Measurements from ENCODE around the gene PARP1. TPM values are rescaled to one million over a fixed set of nuclear protein-coding genes. Genes with fewer than 3 reads are reported as not detected.

PARP1 gene
- total RNA-seq, 3 donors from 2014 or later (not counting 1 experiment from before 2014, with no cell fraction given): 62.0 to 81.5 (median 77.0) TPM

DNA sequence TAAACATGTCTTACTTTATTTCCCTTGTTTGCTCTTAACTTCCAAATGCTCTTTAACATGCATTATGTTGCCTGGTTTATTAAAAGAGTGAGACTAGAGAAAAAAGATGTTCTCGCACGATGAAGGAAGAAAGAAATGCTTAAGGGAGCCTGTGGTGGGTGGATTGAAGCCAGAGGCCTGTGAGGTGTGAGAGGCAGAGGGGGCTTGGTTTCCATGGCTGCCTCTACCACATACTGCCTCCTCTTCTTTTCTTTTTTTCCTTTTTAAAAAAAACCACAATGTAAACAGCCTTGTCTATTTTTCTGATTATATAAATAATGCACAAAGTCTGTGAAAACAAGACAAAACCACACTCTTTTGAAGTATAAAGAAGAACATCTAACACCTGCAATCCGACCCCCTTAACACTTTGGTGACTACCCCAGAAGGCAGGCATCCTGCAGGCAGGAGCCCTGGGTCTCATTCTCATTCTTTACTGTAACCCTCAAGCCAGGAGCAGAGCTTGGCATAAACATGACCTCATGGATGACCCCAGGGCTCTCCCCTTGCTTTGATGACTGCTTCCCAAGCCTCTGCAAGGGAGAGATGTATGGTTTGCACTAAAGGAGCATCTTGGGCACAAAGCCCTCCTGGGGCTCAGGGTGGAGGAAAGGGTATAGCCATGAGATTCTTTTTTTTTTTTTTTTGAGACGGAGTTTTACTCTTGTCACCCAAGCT, 10.1 kb upstream of the PARP1 start:
- no peaks in the 10 kb centered on the region for H3K36me3 ChIP-seq (ENCODE audit: control insufficient read depth, insufficient read depth, low read length)
- no peak overlapping the region for H3K4me3 Mint-ChIP-seq
- intact Hi-C loops (cut with micrococcal nuclease): no loop called here
- peak in 1 of 2 donors; percentile 33 for DNase-seq
- H3K36me3 Mint-ChIP-seq: no peaks in the 10 kb centered on the region
- H3K4me1 Mint-ChIP-seq: no peaks in the 10 kb centered on the region
- H3K4me3 ChIP-seq (ENCODE audit: low read length): no peak overlapping the region
- H3K27me3 Mint-ChIP-seq (ENCODE audit: low read depth in 2 of 2): no peaks in the 10 kb centered on the region
- H3K9me3 ChIP-seq (ENCODE audit: control insufficient read depth, insufficient read depth, low read length): no peaks in the 10 kb centered on the region
- no peak overlapping the region for H3K27ac Mint-ChIP-seq
- no peak for TF ChIP-seq CTCF (IDR thresholded peaks at IDR 0.05)
- H3K27ac ChIP-seq (ENCODE audit: low read length): no peak overlapping the region
- no peaks in the 10 kb centered on the region for H3K27me3 ChIP-seq (ENCODE audit: control insufficient read depth, insufficient read depth, low read length)
- H3K4me1 ChIP-seq (ENCODE audit: control insufficient read depth, insufficient read depth, low read length): peaks cover 7% of the 10 kb centered on the region
- 46% methylated on average over 4 of the region's 4 CpGs for WGBS (ENCODE audit: insufficient coverage)
- ATAC-seq: no peak
- no peaks in the 10 kb centered on the region for H3K9me3 Mint-ChIP-seq

- peaks cover 7% of the 10 kb centered on the region for H3K4me1 ChIP-seq (ENCODE audit: control insufficient read depth, insufficient read depth, low read length)
- DNase-seq: no peak
- 77% methylated on average over 6 of the region's 6 CpGs for WGBS (ENCODE audit: insufficient coverage)
- intact Hi-C loops (cut with micrococcal nuclease): no loop called here
- H3K4me3 ChIP-seq (ENCODE audit: low read length): no peak overlapping the region
- Mint-ChIP-seq H3K27ac (no peak overlapping the region), H3K36me3 (no peaks in the 10 kb centered on the region), H3K4me1 (no peaks in the 10 kb centered on the region), H3K27me3 (ENCODE audit: low read depth in 2 of 2) (no peaks in the 10 kb centered on the region), H3K9me3 (no peaks in the 10 kb centered on the region), H3K4me3 (no peak overlapping the region)
- no peaks in the 10 kb centered on the region for H3K27me3 ChIP-seq (ENCODE audit: control insufficient read depth, insufficient read depth, low read length)
- TF ChIP-seq CTCF (IDR thresholded peaks at IDR 0.05): no peak
- no peak overlapping the region for H3K27ac ChIP-seq (ENCODE audit: low read length)
- H3K9me3 ChIP-seq (ENCODE audit: control insufficient read depth, insufficient read depth, low read length): no peaks in the 10 kb centered on the region
- ATAC-seq: no peak
- no peaks in the 10 kb centered on the region for H3K36me3 ChIP-seq (ENCODE audit: control insufficient read depth, insufficient read depth, low read length)
Observed at GRCh38 chr1:226417350-226417749, 9.5 kb upstream of the PARP1 start.

DNA sequence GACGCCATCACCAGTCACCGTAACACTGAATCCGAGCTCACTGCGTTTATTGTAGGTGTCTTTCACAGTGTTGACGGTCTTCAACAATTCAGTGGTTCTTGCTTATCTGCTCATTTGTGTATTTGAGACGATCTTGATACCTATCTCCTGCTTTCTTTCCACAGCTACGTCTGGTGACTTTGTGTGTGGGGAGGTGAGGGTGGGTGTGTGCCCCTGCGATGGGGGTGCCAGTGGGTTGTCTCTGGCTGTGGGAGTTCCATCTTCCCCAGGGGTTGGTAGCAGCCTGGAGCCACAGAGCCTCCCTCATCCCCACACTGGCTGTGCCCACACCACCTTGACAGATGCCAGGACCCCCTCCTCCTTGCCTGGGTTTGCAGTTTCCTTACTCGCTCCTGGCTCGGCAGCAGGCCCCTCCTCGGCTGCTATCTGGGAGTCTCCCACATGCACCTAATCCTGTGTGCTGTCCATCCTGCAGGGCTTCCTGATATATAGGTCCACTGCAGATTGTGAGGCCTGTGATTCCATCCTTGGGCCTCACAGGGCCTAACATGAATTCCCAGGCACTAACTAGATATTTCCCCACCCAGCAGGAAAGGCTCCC, 6.3 kb upstream of the PARP1 start:
- Histone ChIP-seq H3K9me3 (ENCODE audit: control insufficient read depth, insufficient read depth, low read length) (no peaks in the 10 kb centered on the region), H3K27me3 (ENCODE audit: control insufficient read depth, insufficient read depth, low read length) (no peaks in the 10 kb centered on the region), H3K4me3 (ENCODE audit: low read length) (no peak overlapping the region), H3K27ac (ENCODE audit: low read length) (no peak overlapping the region), H3K4me1 (ENCODE audit: control insufficient read depth, insufficient read depth, low read length) (peaks cover 7% of the 10 kb centered on the region), H3K36me3 (ENCODE audit: control insufficient read depth, insufficient read depth, low read length) (no peaks in the 10 kb centered on the region)
- Mint-ChIP-seq H3K9me3 (no peaks in the 10 kb centered on the region), H3K4me1 (no peaks in the 10 kb centered on the region), H3K4me3 (no peak overlapping the region), H3K36me3 (no peaks in the 10 kb centered on the region), H3K27me3 (ENCODE audit: low read depth in 2 of 2) (no peaks in the 10 kb centered on the region), H3K27ac (no peak overlapping the region)
- DNase-seq: no peak
- no peak for ATAC-seq
- WGBS (ENCODE audit: insufficient coverage): 74% methylated on average over 11 of the region's 11 CpGs
- TF ChIP-seq CTCF (IDR thresholded peaks at IDR 0.05): no peak
- intact Hi-C loops (cut with micrococcal nuclease): no loop called here
